Skeletal muscle tissue (tissue), 4 donors: ENCODE results near the gene OPN3. TPM values are rescaled to one million over a fixed set of nuclear protein-coding genes. Genes with fewer than 3 reads are reported as not detected.

Source experiments
- H3K27ac ChIP-seq: one replicate; pipeline ENCODE4 v1.7.0; 2013; ENCODE audit warnings: mild to moderate bottlenecking, low read depth, low read length, inconsistent platforms
- H3K27me3 ChIP-seq, 3 donors: one replicate each; pipeline ENCODE4 v1.7.0; 2013; ENCODE audit warnings: low read length in 3 of 3; ENCODE audit not compliant: control insufficient read depth in 3 of 3, insufficient read depth in 3 of 3
- H3K36me3 ChIP-seq, 3 donors: one replicate each; pipeline ENCODE4 v1.7.0; 2013; ENCODE audit warnings: low read length in 3 of 3; ENCODE audit not compliant: control insufficient read depth in 3 of 3, insufficient read depth in 3 of 3
- H3K4me1 ChIP-seq, 3 donors: one replicate each; pipeline ENCODE4 v1.7.0; 2013; ENCODE audit warnings: low read length in 3 of 3, mild to moderate bottlenecking in 3 of 3; ENCODE audit not compliant: control insufficient read depth in 3 of 3, insufficient read depth in 3 of 3
- H3K4me3 ChIP-seq, 3 donors: one replicate each; pipeline ENCODE4 v1.7.0; 2013; ENCODE audit warnings: low read length in 3 of 3
- H3K9ac ChIP-seq, 3 donors: one replicate each; pipeline ENCODE4 v1.7.0; 2013; ENCODE audit warnings: low read length in 3 of 3, mild to moderate bottlenecking in 3 of 3, moderate library complexity in 2 of 3, low read depth in 1 of 3
- H3K9me3 ChIP-seq, 3 donors: one replicate each; pipeline ENCODE4 v1.7.0; 2013; ENCODE audit warnings: low read length in 3 of 3; ENCODE audit not compliant: control insufficient read depth in 3 of 3
- total RNA-seq: library from RNA; depleted of rRNA; stranded (reverse); fragments of >200 nt; gene quantifications from one replicate; pipeline ENCODE4 v1.2.3, GENCODE V29; 2014
- donor health status: Osteomylitis.

The OPN3 gene
- total RNA-seq, 1 donor from 2014 or later, result 9.9 TPM

- H3K4me3 ChIP-seq, result no peak overlapping the region
- no peaks in the 10 kb centered on the region for H3K27me3 ChIP-seq
- H3K36me3 ChIP-seq, result no peaks in the 10 kb centered on the region
- no peak overlapping the region for H3K9ac ChIP-seq
- H3K4me1 ChIP-seq, result no peaks in the 10 kb centered on the region
- H3K27ac ChIP-seq, result no peak overlapping the region
- no peaks in the 10 kb centered on the region for H3K9me3 ChIP-seq
Measured at GRCh38 chr1:241569848-241570247, 70.3 kb downstream of the OPN3 start.

GRCh38 chr1:241560849-241561187 is 79.4 kb downstream of the OPN3 start:
- Histone ChIP-seq H3K9me3 (no peaks in the 10 kb centered on the region), H3K27me3 (no peaks in the 10 kb centered on the region), H3K27ac (no peak overlapping the region), H3K9ac (no peak overlapping the region), H3K4me1 (no peaks in the 10 kb centered on the region), H3K4me3 (no peak overlapping the region), H3K36me3 (no peaks in the 10 kb centered on the region)

- Histone ChIP-seq H3K4me1 (no peaks in the 10 kb centered on the region), H3K36me3 (no peaks in the 10 kb centered on the region), H3K9ac (no peak overlapping the region), H3K9me3 (no peaks in the 10 kb centered on the region), H3K4me3 (no peak overlapping the region), H3K27ac (no peak overlapping the region), H3K27me3 (no peaks in the 10 kb centered on the region)
Measured at GRCh38 chr1:241560146-241560848, 79.9 kb downstream of the OPN3 start.

GRCh38 chr1:241557551-241558193 is 82.5 kb downstream of the OPN3 start:
- Histone ChIP-seq H3K36me3 (no peaks in the 10 kb centered on the region), H3K4me3 (no peak overlapping the region), H3K9me3 (no peaks in the 10 kb centered on the region), H3K27ac (no peak overlapping the region), H3K9ac (no peak overlapping the region), H3K4me1 (no peaks in the 10 kb centered on the region), H3K27me3 (no peaks in the 10 kb centered on the region)

- Histone ChIP-seq H3K4me1 (no peaks in the 10 kb centered on the region), H3K9ac (no peak overlapping the region), H3K27me3 (no peaks in the 10 kb centered on the region), H3K9me3 (no peaks in the 10 kb centered on the region), H3K36me3 (no peaks in the 10 kb centered on the region), H3K27ac (no peak overlapping the region), H3K4me3 (no peak overlapping the region)
Measured at GRCh38 chr1:241557031-241557430, 83.1 kb downstream of the OPN3 start.

- H3K27ac ChIP-seq, result no peak overlapping the region
- H3K27me3 ChIP-seq, result no peaks in the 10 kb centered on the region
- no peak overlapping the region for H3K4me3 ChIP-seq
- H3K4me1 ChIP-seq, result no peaks in the 10 kb centered on the region
- no peaks in the 10 kb centered on the region for H3K9me3 ChIP-seq
- no peak overlapping the region for H3K9ac ChIP-seq
- no peaks in the 10 kb centered on the region for H3K36me3 ChIP-seq
Measured at GRCh38 chr1:241555526-241555925, 84.6 kb downstream of the OPN3 start.

GRCh38 chr1:241553886-241554592 is 86.1 kb downstream of the OPN3 start:
- no peak overlapping the region for H3K9ac ChIP-seq
- H3K4me1 ChIP-seq, result no peaks in the 10 kb centered on the region
- H3K9me3 ChIP-seq, result no peaks in the 10 kb centered on the region
- H3K36me3 ChIP-seq, result no peaks in the 10 kb centered on the region
- H3K27ac ChIP-seq, result no peak overlapping the region
- no peaks in the 10 kb centered on the region for H3K27me3 ChIP-seq
- H3K4me3 ChIP-seq, result no peak overlapping the region

- H3K4me3 ChIP-seq, result no peak overlapping the region
- H3K27ac ChIP-seq, result no peak overlapping the region
Measured at GRCh38 chr1:241551759-241552638, 88.2 kb downstream of the OPN3 start.

GRCh38 chr1:241550318-241550717 is 89.9 kb downstream of the OPN3 start:
- H3K4me1 ChIP-seq, result no peaks in the 10 kb centered on the region
- no peak overlapping the region for H3K9ac ChIP-seq
- H3K4me3 ChIP-seq, result no peak overlapping the region
- peaks cover 0 to 3% (median 0%) of the 10 kb centered on the region in 3 donors for H3K27me3 ChIP-seq
- H3K9me3 ChIP-seq, result no peaks in the 10 kb centered on the region
- no peaks in the 10 kb centered on the region for H3K36me3 ChIP-seq
- no peak overlapping the region for H3K27ac ChIP-seq

More at GRCh38 chr1:241551759-241552638, 88.2 kb downstream of the OPN3 start:
- Histone ChIP-seq H3K4me1 (no peaks in the 10 kb centered on the region), H3K27me3 (no peaks in the 10 kb centered on the region), H3K9me3 (no peaks in the 10 kb centered on the region), H3K36me3 (no peaks in the 10 kb centered on the region), H3K9ac (no peak overlapping the region)
